ENCODE data around the gene CD7.

Gene CD7

DNA sequence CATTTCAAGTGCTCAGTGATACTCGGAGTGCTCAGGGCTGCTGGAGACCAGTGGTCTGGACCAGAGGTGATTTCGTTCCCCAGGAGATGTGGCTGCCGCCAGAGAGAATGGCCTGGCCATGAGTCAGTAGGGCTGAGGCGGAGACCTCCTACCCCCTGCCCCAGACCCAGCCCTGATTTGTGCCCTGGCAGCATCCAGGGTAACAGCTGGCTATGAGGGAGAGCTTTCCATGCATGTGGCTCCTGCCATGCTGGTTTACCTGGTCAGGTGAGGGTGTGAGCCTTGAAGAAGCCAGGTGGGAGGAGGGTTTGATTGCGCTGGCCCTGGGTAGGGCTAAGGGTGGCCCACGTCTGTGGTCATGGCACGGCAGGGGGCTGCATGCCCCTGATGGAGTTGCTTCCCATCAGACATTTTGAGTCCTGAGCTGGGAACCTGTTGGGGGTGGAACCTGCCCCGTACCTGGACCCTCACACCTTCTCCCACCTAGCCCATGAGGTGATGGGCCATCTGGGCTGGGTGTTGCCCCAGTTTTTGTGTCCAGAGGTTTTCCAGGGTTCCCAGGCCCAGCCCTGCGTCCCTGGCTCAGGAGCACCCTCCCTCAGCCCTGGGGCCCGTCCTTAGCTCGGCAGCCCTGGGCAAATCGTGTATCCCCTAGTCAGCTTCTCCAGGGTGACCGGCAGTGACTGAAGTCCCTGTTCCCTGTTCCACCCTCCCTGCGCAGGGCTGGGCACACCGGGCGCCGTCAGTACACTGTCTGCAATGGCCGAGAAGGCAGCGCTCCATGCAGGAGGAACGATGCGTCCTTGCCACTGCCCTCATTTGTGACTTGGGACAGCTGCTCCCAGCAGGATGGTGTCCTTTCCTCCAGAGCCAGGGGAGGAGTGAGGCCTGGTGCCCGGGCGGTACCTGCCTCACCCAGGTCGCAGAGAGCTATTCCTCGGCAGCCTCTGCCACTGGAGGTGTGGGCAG, 34.9 kb downstream of the CD7 start:
- DNase-seq = no peak

DNA sequence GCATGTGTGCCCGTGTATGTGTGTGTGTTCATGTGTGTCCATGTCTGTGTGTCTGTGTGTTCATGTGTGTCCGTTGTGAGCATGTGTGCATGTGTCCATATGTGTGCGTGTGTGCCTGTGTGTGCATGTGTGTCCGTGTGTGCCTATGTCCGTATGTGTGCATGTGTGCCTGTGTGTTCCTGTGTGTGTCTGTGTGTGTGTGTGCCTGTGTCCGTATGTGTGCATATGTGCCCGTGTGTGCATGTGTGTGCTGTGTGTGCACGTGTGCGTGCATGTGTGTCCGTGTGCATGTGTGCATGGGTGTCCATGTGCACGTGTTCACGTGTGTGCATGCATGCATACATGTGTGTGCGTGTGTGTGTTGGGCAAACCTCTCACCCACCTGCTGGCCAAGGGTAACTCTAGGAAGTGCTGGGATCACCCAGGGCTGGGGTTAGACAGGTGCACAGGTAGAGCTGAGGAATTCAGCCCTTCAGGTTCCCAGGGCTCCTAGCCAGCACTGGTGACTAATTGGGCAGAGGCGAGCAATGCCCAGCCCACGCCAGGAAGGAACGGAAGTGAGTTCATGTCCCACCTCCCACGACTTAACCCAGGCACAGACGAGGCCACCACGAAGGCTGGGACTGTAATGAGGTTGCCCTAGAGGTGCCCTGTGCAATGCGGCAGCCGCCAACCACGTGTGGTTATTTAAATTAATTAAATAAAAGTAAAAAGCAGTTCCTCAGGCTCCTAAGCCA, 35.7 kb downstream of the CD7 start:
- DNase-seq = no peak

DNA sequence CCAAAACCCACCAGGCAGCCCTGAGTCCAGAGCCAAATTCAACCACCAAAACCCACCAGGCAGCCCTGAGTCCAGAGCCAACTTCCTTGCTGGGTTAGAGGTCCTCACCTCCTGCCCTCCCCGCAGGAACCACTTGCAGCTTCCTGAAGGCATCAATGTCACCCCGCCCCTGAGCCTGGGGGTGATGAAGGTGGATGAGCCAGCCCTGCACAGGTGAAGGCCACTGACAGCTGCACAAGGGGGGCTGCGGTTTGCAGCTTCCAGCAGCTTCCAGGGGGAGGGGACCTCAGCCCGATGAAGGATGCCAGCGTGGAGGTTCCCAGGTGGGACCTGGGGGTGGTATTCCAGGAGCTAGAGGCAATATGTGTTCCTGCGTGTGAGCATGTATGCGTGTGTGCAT, 36.3 kb downstream of the CD7 start:
- no peak for DNase-seq

DNA sequence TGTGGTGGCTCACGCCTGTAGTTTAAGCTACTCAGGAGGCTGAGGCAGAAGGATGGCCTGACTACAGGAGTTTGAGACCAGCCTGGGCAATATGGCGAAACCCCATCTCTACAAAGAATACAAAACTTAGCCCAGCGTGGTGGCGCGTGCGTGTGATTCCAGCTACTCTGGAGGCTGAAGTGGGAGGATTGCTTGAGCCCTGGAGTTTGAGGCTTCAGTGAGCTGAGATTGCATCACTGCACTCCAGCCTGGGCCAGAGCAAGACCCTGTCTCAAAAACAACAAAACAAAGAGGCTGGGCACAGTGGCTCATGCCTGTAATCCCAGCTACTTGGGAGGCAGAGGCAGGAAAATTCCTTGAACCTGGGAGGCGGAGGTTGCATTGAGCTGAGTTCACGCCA, 36.9 kb downstream of the CD7 start:
- no peak for DNase-seq

DNA sequence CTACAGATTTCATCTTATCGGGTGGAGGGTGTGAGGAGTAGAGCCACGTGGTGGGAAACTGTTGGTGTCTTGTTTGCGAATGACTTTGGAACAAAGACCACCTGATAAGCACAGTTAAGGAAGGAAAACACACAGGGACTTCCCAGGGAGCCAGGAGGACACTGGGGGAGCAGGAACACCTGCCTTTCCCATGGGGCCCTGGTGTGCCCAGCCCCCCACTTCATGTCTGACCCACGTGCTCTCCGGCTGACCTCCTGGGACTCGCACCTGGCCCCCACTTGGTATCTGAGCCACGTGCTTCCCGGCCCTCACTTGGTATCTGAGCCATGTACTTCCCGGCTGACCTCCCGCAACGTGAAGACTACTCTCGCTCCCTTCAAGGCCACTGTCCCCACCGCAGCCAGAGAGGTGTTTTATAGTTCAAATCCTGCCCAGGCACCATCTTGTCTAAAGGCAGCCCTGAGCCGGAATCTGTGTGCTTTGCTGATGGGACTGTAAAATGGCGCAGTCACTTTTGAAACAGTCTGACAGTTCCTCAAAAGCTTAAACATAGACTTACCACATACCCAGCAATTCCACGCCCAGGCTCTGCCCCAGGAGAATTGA, 38.5 kb downstream of the CD7 start:
- no peak for DNase-seq

DNA sequence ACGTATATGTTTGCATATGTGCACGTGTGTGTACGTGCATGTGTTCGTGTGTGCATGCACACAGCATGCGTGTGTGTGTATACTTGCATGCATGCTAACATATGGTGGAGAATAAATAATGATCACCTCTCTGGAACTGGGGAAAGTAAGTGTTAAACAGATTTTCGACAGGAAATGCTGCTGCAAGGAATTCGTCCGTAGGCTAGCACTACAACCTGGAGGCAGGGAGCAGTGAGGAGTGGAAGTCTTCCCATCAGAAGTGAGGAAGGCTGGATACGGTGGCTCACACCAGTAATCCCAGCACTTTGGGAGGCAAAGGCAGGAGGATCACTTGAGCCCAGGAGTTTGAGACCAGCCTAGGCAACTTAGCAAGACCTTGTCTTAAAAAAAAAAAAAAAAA, 39.1 kb downstream of the CD7 start:
- no peak for DNase-seq

DNA sequence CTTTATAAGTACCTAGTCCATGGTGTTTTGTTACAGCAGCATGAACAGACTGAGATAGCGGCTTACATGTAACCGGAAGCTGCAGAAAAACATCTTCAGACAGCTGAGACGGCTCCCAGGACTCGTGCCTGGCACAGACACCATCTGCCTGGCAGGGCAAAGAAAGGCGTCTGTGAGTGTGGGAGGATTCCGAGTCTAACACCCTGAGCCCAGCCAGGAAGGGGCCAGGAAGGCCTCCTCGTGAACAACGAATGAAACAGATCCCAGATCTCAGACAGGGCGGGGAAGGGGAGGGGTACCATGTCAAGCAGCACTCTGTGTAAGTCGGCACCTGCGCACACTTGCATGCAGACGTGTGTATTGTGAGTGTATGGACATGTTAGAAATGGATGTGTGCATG, 39.6 kb downstream of the CD7 start:
- peak in 9 of 58 donors; percentile 9 to 60 (median 18) for DNase-seq

DNA sequence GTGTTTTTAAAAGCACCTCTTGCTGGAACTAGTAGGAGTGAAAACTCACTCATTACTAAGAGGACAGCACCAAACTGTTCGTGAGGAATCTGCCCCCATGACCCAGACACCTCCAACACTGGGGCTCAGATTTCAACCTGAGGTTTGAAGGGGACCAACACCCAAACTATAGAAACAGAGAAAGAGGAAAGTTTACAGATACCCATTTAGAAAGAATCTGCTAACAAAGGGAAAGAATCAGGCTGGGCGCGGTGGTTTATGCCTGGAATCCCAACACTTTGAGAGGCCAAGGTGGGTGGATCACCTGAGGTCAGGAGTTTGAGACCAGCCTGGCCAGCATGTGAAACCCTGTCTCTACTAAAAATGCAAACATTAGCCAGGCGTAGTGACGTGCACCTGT, 40.5 kb downstream of the CD7 start:
- DNase-seq = no peak

DNA sequence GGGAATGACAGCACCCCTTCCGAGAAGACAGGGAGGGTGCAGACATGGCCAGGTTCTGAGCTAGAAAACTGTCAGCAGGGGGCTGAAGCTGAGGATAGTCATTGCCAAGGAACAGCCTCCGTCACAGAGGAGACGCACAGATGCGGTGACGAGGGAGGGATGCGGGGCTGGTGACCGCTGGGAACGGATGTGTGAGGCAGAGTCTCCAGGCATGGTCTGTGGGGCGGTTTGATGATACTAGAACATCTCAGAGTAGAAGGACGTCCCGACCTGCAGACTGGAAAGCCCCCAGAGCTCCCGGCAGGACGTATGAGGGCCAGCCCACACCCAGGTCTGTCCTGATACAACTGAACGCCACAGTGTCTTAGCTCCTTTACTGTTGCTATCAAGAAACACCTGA, 42.1 kb downstream of the CD7 start:
- no peak for DNase-seq

DNA sequence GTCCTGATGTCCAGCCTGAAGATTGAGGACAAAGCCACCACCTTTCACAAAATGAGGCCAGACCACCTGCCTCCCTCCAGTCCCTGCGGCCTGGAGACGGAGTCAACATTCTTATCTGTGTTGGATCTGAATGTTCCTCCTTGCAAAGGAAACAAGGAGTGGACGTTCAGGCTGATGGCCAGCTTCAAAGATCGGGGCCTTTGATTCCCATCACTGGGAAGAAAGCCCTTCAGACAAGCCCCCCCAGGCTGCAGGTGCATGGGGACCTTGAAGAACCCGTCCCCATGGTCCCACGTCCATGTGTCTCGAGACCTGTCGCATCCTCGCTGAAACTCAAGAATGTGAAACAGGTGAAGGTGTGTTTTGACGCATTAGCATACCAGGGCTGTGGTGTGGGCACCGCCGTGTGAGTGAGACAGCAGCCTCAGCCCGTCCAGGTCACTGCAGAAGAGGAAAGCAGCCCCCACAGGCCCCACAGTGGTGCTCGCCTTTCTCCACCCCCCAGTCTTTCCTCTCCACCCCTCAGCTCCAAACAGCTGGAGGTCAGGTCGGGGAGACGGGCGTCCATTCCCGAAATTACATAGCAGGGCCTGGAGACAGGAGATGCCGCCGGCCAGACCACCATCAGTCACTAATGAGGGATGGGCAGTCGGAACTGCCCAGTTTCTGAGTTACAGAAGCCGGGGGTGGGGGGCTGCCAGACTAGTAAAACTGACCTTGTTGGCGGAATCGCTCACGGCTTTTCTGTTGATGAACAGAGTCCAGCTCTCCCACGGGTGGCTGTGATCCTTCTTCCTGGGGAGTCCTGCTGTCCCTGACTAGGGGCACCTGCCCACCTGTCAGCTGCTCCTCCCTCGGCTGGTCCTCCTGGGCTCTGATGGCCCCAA, 43.0 kb downstream of the CD7 start:
- DNase-seq = no peak

DNA sequence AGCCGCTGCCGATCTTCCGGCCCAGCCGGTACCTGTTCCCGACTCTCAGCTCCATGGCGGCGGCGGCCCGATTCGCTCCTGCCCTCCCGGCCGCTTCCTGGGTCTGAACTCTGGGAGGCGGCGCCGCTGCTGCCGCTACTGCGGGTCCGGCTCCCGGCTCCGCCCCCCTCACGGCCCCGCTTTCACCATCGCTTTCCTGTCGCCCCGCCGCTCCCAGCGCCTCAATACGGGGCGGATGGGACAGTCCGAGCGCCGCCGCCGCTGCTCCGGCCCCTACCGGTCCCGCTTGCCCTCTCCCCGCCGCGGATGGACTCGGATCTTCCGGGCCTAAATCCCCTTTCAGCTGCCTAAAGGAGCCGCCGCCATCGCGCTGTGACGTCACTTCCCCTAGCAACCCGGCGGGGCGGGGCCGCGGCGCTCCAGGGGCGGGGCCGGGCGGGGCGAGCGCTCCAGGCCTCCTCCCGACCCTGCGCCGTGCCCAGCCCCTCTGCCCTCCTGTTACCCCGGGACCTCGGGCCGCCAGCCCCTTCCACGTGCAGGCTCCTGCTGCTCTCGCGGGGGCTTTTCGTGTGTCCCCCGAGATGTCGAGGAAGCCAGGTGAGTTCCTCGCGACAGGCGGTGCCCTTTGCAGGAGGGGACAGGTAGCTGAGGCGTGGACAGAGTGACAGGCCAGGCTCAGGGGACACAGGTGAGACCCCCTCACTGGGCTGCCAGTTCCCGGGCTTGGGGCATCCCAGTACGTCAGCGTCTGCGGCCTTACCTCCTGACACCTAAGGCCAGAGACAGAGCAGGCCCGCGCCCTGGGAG, 43.9 kb downstream of the CD7 start, which contains the start of gene CSNK1D:
CSNK1D (minus strand) TSS at position 374 of the 807 bp plus-strand sequence; CDS start at position 55, 319 bp downstream.
- peak; percentile 10 to 92 (median 82) for DNase-seq

DNA sequence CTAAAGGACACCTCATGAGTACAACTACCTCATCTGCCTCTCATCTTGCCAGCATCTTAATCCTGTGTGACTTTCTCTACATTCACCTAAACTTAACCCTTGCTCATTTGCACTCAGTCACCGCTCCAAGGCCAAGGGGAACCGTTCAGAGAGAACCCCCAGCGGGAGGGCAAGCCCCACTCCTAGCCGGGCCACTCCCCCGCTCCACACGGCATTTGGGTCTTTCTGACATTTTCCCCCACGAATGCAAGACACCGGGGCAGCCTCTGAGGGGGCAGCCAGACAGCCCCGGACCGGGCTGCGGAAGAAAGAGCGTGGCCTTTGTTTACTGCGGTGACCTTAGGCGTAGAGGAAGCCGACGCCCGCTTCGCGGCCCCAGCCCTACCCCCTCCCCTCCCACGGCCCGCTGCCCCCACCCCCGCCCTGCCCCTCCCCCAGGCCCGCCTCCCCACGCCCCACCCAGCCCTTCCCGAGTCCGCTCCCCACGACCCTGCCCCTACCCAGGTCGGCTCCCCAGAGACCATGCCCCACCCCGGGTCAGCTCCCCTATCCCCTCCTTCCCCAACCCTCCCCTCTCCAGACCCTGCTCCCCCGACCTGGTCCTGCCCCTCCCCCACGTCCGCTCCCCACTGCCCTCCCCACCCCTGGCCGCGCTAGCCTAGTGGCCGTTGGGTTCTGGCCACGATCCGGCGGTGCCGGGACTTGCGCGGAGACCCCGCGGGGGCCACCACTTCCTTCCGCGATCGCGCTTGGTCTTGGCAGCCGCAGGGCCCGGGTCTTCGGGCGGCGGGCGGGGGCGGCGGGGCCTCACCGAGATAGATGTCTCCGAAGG, 44.7 kb downstream of the CD7 start:
- peak in 14 of 58 donors; percentile 21 to 70 (median 48) for DNase-seq

DNA sequence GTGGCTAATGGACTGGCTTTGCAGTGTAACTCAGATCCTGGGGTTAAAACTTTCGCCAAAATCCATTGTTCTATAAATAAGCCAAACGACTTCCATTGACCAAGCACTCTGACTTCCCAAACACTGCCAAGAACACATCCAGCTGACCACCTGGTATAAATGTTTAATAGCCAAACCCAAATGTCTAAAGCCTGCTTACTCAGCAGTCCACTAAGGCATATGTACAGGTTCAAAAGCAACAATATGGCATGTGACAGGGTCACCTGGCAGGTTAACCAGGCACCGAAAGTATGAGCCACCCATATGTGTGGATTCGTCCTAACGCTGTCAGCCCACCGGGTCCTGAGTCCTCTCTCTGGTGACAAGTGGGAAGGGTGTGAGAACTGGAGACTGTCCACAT, 46.0 kb downstream of the CD7 start:
- DNase-seq = no peak

DNA sequence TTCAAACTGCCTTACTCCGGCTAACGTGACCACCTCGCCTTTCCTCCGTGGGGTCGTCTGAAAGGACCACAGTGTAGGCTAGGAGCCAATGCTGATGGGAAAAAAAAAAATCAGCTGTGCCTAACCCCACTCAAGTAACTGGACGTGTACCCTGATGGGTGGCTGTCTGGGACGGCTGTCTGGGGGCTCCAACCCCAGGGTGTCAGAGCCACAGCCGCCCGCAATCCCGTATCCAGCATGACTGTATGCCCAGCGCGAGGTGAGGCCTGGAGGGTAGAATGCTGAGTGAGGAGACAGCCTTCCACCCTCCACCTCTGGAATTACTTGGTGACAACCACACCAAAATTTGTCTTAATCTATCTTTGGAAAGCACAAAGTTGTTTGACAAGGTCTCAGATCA, 46.8 kb downstream of the CD7 start:
- DNase-seq = no peak

DNA sequence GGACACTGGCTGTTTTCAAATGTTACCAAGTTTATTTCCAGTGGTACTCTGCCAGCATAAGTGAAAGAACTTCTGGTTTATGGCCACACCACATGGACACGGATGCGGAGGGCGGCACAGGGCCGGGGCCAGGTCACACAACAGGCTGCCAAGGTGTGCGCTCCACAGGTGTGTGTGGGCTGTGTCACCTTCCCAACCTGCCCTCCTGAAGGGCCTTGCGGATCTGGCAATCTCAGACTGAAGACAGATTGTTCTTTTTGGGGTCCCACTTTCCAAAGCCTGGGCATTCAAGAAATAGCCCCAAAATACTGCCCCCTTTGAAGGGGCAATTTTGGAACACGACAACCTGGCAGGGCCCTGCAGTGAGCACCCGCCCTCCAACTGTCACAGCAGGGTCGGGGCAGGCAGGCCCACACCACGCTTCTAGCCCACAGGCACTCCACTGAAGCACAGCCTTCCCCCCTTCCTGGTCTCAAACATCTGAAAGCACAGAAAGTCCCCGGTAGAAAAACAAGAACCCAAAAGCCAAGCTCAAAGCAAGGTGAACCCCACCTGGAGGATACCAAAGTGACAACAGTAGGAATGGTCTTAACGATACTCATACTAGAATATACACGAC, 47.4 kb downstream of the CD7 start:
- DNase-seq = no peak

DNA sequence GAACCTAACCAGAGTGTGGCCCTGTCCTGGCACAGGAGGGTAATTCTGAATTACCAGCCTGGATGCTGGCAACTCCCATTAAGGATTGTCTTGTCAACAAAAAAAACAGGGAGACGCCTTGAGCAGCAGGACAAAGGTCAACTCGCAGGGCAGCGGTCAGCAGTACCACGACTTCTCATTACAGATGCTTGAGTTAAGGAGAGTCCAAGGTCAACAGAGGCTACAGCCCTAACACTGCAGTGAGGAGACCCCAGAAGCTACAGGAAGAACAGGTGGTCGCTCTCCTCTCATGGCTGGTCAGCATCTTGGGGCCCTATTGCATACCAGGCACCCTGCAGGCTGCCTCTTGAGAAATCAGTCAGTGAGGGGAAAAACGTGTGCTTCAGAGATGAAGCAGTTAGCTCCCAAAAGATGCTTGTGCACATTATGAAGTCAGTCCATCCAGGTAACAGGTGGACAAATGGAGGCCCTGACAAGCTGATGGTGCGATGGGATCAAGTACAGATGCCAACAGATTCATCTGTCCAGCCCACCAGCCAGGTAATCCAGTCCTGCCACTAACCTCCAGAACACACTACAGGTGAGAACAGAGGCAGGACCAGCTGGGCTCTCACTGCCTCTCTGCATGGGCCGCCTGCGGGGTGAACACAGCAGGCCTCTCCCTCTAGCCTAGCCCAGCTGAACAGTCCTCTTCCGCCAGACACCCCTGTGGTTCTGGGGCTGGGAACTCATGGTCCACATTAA, 48.1 kb downstream of the CD7 start:
- no peak for DNase-seq

DNA sequence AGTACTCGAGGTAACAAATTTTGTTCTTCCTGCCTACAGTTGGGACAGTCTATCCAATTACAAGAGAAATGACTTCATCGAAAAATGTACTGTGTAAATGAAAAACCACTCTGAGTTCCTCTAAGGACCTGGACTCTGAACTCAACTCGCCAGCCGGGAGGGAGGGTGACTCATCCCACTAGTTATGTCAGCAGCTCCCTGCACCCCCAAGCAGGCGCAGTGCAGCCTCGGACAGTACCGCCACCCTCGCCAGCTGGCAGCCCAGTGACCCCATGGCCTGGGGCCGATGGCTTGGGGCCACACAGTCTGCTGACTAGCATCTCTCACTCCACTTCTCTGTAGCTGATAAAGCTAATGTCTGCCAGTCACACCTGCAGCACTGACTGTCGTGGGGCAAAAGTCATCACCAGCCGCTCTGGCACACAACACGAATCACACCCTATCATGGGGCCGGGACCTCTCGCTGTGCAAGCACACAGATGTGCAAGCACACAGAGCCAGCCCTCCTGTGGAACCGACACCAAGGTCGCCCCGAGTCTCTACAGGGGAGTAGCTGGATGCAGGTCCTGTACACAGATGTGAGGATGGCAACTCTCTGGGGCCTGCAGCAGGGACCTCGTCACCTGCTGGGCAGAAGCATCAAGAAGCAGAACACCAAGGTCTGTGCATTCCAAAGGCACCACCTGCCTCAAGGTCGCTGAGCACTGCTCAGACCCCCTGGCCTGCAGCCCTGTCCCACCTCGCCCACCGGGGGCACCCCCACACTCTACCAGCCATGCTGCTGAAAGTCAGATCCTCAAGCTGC, 49.6 kb downstream of the CD7 start:
- peak in 56 of 58 donors; percentile 18 to 95 (median 78) for DNase-seq
